OCI-LY1 (cell line): Measurements from ENCODE around the gene RFX1.
A peak's percentile ranks its signal among the peaks of the same experiment; 100 is the strongest.

Experiments
- H2AFZ ChIP-seq: fragments of 200-600 bp; sonication (generic), shearing (Covaris generic); 2 replicates; pipeline ENCODE4 v1.6.0; 2014; ENCODE audit warnings: antibody characterized with exemption, mild to moderate bottlenecking, low read length
- H3F3A ChIP-seq: fragments of 200-600 bp; sonication (generic), shearing (Covaris generic); 2 replicates; pipeline ENCODE4 v1.6.0; 2014; ENCODE audit warnings: mild to moderate bottlenecking, antibody characterized with exemption, low read length, moderate library complexity; ENCODE audit not compliant: insufficient read depth
- H3K27ac ChIP-seq: fragments of 200-600 bp; sonication (generic); 2 replicates; pipeline ENCODE4 v1.5.1; 2014; ENCODE audit warnings: low read length, mixed run types, mild to moderate bottlenecking, low read depth; ENCODE audit not compliant: poor library complexity, severe bottlenecking
- H3K27me3 ChIP-seq: fragments of 200-600 bp; sonication (generic); 2 replicates; pipeline ENCODE4 v1.6.0; 2014; ENCODE audit warnings: antibody characterized with exemption, mild to moderate bottlenecking, low read length, moderate library complexity; ENCODE audit not compliant: insufficient read depth
- H3K36me3 ChIP-seq: fragments of 200-600 bp; sonication (generic); 2 replicates; pipeline ENCODE4 v1.6.1; 2014; ENCODE audit warnings: mild to moderate bottlenecking, antibody characterized with exemption, low read length, moderate library complexity, mixed read lengths; ENCODE audit not compliant: insufficient read depth
- H3K4me1 ChIP-seq: fragments of 200-600 bp; sonication (generic); 2 replicates; pipeline ENCODE4 v1.5.1; 2014; ENCODE audit warnings: mild to moderate bottlenecking, low read length, moderate library complexity; ENCODE audit not compliant: insufficient read depth, severe bottlenecking
- H3K4me2 ChIP-seq: fragments of 200-600 bp; sonication (generic), shearing (Covaris generic); 2 replicates; pipeline ENCODE4 v1.6.1; 2014; ENCODE audit warnings: low read length
- H3K4me3 ChIP-seq: fragments of 200-600 bp; sonication (generic); 2 replicates; pipeline ENCODE4 v1.5.1; 2014; ENCODE audit warnings: low read length, low read depth, mild to moderate bottlenecking, mixed read lengths; ENCODE audit not compliant: poor library complexity, severe bottlenecking
- H3K79me2 ChIP-seq: fragments of 200-600 bp; shearing (Covaris generic); 2 replicates; pipeline ENCODE4 v1.6.1; 2016; ENCODE audit warnings: mixed run types, low read length, mixed read lengths; ENCODE audit not compliant: insufficient read depth
- H3K9ac ChIP-seq: fragments of 200-600 bp; sonication (generic), shearing (Covaris generic); 2 replicates; pipeline ENCODE4 v1.6.1; 2014; ENCODE audit warnings: mild to moderate bottlenecking, low read length, mixed read lengths
- H3K9me2 ChIP-seq: fragments of 200-600 bp; sonication (generic), shearing (Covaris generic); 2 replicates; pipeline ENCODE4 v1.6.1; 2014; ENCODE audit warnings: low read depth, mild to moderate bottlenecking, low read length, mixed read lengths
- H3K9me3 ChIP-seq: fragments of 200-600 bp; shearing (Covaris generic); 2 replicates; pipeline ENCODE4 v1.6.1; 2014; ENCODE audit warnings: low read length, mixed read lengths
- H4K20me1 ChIP-seq: fragments of 200-600 bp; sonication (generic), shearing (Covaris generic); 2 replicates; pipeline ENCODE4 v1.6.0; 2016; ENCODE audit warnings: mild to moderate bottlenecking, low read length; ENCODE audit not compliant: insufficient read depth
- CTCF ChIP-seq: fragments of 200-600 bp; sonication (generic), shearing (Covaris generic); IDR thresholded peaks from 2 replicates; pipeline ENCODE4 v1.5.1; 2017; ENCODE audit warnings: mild to moderate bottlenecking, antibody characterized with exemption, low read length, moderate library complexity, mixed read lengths
- EZH2 ChIP-seq: fragments of 200-600 bp; sonication (generic), shearing (Covaris generic); IDR thresholded peaks from 2 replicates; pipeline ENCODE4 v1.8.0; 2017; ENCODE audit warnings: borderline replicate concordance, mixed run types, mild to moderate bottlenecking, antibody characterized with exemption, low read length, moderate library complexity, mixed read lengths

The RFX1 gene

GRCh38 chr19:13987101-13987890, 18.8 kb downstream of the RFX1 start:
- no peaks in the 10 kb centered on the region; the same call in 1 of the 2 replicates for H3K27me3 ChIP-seq
- peak overlapping the region; percentile 86 for H3K27ac ChIP-seq
- H3K9me3 ChIP-seq, result no peaks in the 10 kb centered on the region
- peak overlapping the region; percentile 69 for H3K4me2 ChIP-seq
- peaks cover 36% of the 10 kb centered on the region for H3K4me1 ChIP-seq
- TF ChIP-seq CTCF, result no peak
- TF ChIP-seq EZH2, result no peak
- peak overlapping the region; percentile 44 for H3K4me3 ChIP-seq
- no peaks in the 10 kb centered on the region for H4K20me1 ChIP-seq
- H2AFZ ChIP-seq, result no peak overlapping the region
- H3F3A ChIP-seq, result no peaks in the 10 kb centered on the region; the same call in 1 of the 2 replicates
- peaks cover 3% of the 10 kb centered on the region for H3K36me3 ChIP-seq
- H3K79me2 ChIP-seq, result no peaks in the 10 kb centered on the region
- H3K9me2 ChIP-seq, result no peaks in the 10 kb centered on the region
- H3K9ac ChIP-seq, result peak overlapping the region; percentile 65

GRCh38 chr19:13986348-13986904, 19.7 kb downstream of the RFX1 start:
- H3K27me3 ChIP-seq, result no peaks in the 10 kb centered on the region; the same call in 1 of the 2 replicates
- H3K9me2 ChIP-seq, result no peaks in the 10 kb centered on the region
- peak overlapping the region; percentile 86 for H3K27ac ChIP-seq
- peak overlapping the region; percentile 65 for H3K9ac ChIP-seq
- H3K4me1 ChIP-seq, result peaks cover 39% of the 10 kb centered on the region
- H3K79me2 ChIP-seq, result no peaks in the 10 kb centered on the region
- TF ChIP-seq EZH2 (no peak), CTCF (no peak)
- H3K4me2 ChIP-seq, result peak overlapping the region; percentile 69
- peaks cover 3% of the 10 kb centered on the region; the same call in 1 of the 2 replicates for H3K36me3 ChIP-seq
- H4K20me1 ChIP-seq, result no peaks in the 10 kb centered on the region
- H3K4me3 ChIP-seq, result peak overlapping the region; percentile 44
- H2AFZ ChIP-seq, result no peak overlapping the region
- H3F3A ChIP-seq, result no peaks in the 10 kb centered on the region; the same call in 1 of the 2 replicates
- no peaks in the 10 kb centered on the region for H3K9me3 ChIP-seq

GRCh38 chr19:13985771-13986347, 20.3 kb downstream of the RFX1 start:
- no peaks in the 10 kb centered on the region for H3K9me3 ChIP-seq
- peak overlapping the region; percentile 69 for H3K4me2 ChIP-seq
- no peaks in the 10 kb centered on the region for H3K9me2 ChIP-seq
- H3K4me3 ChIP-seq, result peak overlapping the region; percentile 44
- no peaks in the 10 kb centered on the region for H4K20me1 ChIP-seq
- peak overlapping the region; percentile 59 for H3K9ac ChIP-seq
- H3K27me3 ChIP-seq, result peaks cover 1% of the 10 kb centered on the region; the same call in 1 of the 2 replicates
- no peak overlapping the region for H2AFZ ChIP-seq
- H3K4me1 ChIP-seq, result peaks cover 40% of the 10 kb centered on the region
- H3F3A ChIP-seq, result no peaks in the 10 kb centered on the region; the same call in 1 of the 2 replicates
- TF ChIP-seq CTCF, result no peak
- no peak for TF ChIP-seq EZH2
- H3K36me3 ChIP-seq, result peaks cover 3% of the 10 kb centered on the region; the same call in 1 of the 2 replicates
- no peaks in the 10 kb centered on the region for H3K79me2 ChIP-seq
- peak overlapping the region; percentile 86 for H3K27ac ChIP-seq
